Mammary epithelial cell (primary cell): ENCODE results near the gene SMR3A.

Experiments used
- EZH2 ChIP-seq: IDR thresholded peaks from 2 replicates; pipeline ENCODE4 v1.6.1; 2012; ENCODE audit warnings: low read length, inconsistent platforms, borderline replicate concordance
- TF ChIP-seq, protein P1 (sequence below), 2 donors: IDR thresholded peaks in 1 of 2; conservative IDR thresholded peaks in 1 of 2; 2 replicates each; pipeline ENCODE4 v1.5.1; 2011 to 2012; ENCODE audit warnings: inconsistent platforms in 2 of 2, low read length in 2 of 2, mild to moderate bottlenecking in 2 of 2, control low read depth in 1 of 2, low read depth in 1 of 2; ENCODE audit not compliant: insufficient read depth in 1 of 2; ENCODE audit errors: extremely low read depth in 1 of 2

GRCh38 chr4:70397580-70397979, 37.0 kb downstream of the SMR3A start, which contains the start of gene OPRPN:
- TF ChIP-seq, protein P1, sequence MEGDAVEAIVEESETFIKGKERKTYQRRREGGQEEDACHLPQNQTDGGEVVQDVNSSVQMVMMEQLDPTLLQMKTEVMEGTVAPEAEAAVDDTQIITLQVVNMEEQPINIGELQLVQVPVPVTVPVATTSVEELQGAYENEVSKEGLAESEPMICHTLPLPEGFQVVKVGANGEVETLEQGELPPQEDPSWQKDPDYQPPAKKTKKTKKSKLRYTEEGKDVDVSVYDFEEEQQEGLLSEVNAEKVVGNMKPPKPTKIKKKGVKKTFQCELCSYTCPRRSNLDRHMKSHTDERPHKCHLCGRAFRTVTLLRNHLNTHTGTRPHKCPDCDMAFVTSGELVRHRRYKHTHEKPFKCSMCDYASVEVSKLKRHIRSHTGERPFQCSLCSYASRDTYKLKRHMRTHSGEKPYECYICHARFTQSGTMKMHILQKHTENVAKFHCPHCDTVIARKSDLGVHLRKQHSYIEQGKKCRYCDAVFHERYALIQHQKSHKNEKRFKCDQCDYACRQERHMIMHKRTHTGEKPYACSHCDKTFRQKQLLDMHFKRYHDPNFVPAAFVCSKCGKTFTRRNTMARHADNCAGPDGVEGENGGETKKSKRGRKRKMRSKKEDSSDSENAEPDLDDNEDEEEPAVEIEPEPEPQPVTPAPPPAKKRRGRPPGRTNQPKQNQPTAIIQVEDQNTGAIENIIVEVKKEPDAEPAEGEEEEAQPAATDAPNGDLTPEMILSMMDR (conservative IDR thresholded peaks at IDR 0.05 in 1 of 2, IDR thresholded peaks at IDR 0.05 in 1 of 2; ENCODE audit: extremely low read depth in 1 of 2, insufficient read depth in 1 of 2, low read depth in 1 of 2, low read length in 2 of 2), result no peak
- TF ChIP-seq EZH2, result no peak
